Caco-2 (cell line): ENCODE measurements around the gene TNS3. TPM values are rescaled to one million over a fixed set of nuclear protein-coding genes. Genes with fewer than 3 reads are reported as not detected.

Experiments
- BruUV-seq: library from RNA; stranded (reverse); fragments of 400-500 nt; replicated peaks from 2 replicates; lab custom pipeline; 2021; lab: Mats Ljungman, UMichigan
- CTCF ChIA-PET: fragments of 300-600 bp; sonication (Branson Sonifier 250); formaldehyde crosslinking; loops from one replicate; lab custom pipeline; 2022; ENCODE audit warnings: antibody characterized with exemption; lab: Charles Lee
- POLR2A ChIA-PET: fragments of 300-600 bp; sonication (Branson Sonifier 250); formaldehyde crosslinking; loops from one replicate; lab custom pipeline; 2022; ENCODE audit warnings: antibody characterized with exemption; lab: Charles Lee
- DNase-seq, 2 experiments: peaks; one replicate each; pipeline versions ENCODE4 v3.0.0 to v3.0.0-alpha.2; 2020 to 2022
- H3K27me3 ChIP-seq: replicated peaks from 2 replicates; pipeline ENCODE4 v1.6.0; 2011; ENCODE audit warnings: low read length; ENCODE audit not compliant: control insufficient read depth, insufficient read depth
- H3K36me3 ChIP-seq: 2 replicates; pipeline ENCODE4 v1.5.1; 2011; ENCODE audit warnings: low read length; ENCODE audit not compliant: control insufficient read depth, insufficient read depth
- H3K4me1 ChIP-seq: fragments of 250-450 bp; sonication (Bioruptor Pico); 2 replicates; pipeline ENCODE4 v1.5.1; 2020; ENCODE audit warnings: mild to moderate bottlenecking
- H3K4me3 ChIP-seq: 2 replicates; pipeline ENCODE4 v1.5.1; 2011; ENCODE audit warnings: low read depth, mild to moderate bottlenecking, control low read depth, low read length
- H3K9me3 ChIP-seq: fragments of 250-450 bp; sonication (Bioruptor Pico); 2 replicates; pipeline ENCODE4 v1.5.1; 2020; ENCODE audit warnings: mild to moderate bottlenecking, moderate library complexity
- H3K27ac Mint-ChIP-seq: one replicate; pipeline ENCODE4 v1.8.0; 2022; ENCODE audit warnings: mixed read lengths; ENCODE audit not compliant: unreplicated experiment
- H3K27me3 Mint-ChIP-seq: one replicate; pipeline ENCODE4 v1.8.0; 2022; ENCODE audit warnings: mixed read lengths; ENCODE audit not compliant: insufficient read depth, unreplicated experiment
- H3K36me3 Mint-ChIP-seq: one replicate; pipeline ENCODE4 v1.8.0; 2022; ENCODE audit warnings: mild to moderate bottlenecking, mixed read lengths; ENCODE audit not compliant: insufficient read depth, unreplicated experiment
- H3K4me1 Mint-ChIP-seq: one replicate; pipeline ENCODE4 v1.8.0; 2022; ENCODE audit warnings: low read depth, mixed read lengths; ENCODE audit not compliant: unreplicated experiment
- H3K4me3 Mint-ChIP-seq: one replicate; pipeline ENCODE4 v1.8.0; 2022; ENCODE audit warnings: mild to moderate bottlenecking, moderate library complexity, mixed read lengths; ENCODE audit not compliant: unreplicated experiment
- H3K9me3 Mint-ChIP-seq: one replicate; pipeline ENCODE4 v1.8.0; 2022; ENCODE audit warnings: mixed read lengths; ENCODE audit not compliant: unreplicated experiment
- intact Hi-C: fragments of 100-400 bp; cut with micrococcal nuclease; formaldehyde crosslinking; loops from one replicate; pipeline ENCODE4 v1.10.0; 2022; ENCODE audit not compliant: unreplicated experiment
- total RNA-seq: library from RNA; stranded (reverse); gene quantifications from 2 replicates; pipeline ENCODE4 v1.2.3, GENCODE V29; 2022
- TF ChIP-seq, protein P1 (sequence below), 2 experiments: fragments of 200-600 bp in 1 of 2; IDR thresholded peaks; 1 replicate in 1 of 2; 2 replicates in 1 of 2; pipeline versions ENCODE4 v1.5.1 to v1.8.0; 2011 to 2022; ENCODE audit warnings: antibody characterized with exemption in 1 of 2, control low read depth in 1 of 2, inconsistent platforms in 1 of 2, low read depth in 1 of 2, low read length in 1 of 2, mild to moderate bottlenecking in 1 of 2, moderate library complexity in 1 of 2; ENCODE audit not compliant: insufficient read depth in 1 of 2, severe bottlenecking in 1 of 2, unreplicated experiment in 1 of 2

The TNS3 gene
- total RNA-seq, 1 experiment from 2014 or later: 263 TPM

DNA sequence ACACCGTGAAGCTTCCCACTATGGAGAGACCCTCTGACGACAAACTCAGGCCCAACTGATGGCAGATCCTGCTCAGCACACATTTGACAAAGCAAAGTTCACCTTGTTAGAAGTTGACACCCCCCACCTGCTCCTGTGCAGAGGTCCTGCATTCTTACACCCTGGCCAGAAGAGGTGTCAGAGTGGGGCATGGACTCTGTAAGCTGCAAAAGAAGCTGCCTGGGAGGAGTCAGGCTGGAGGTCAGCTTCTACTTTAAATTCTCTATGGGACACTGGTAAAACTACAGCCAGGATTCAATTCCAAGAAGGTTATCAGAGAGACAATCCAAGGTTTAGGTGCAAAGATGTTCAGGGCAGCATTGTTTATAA, 20.0 kb upstream of the TNS3 start:
- peaks cover 31% of the 10 kb centered on the region for H3K9me3 Mint-ChIP-seq
- H3K4me1 Mint-ChIP-seq: peaks cover 45% of the 10 kb centered on the region
- ChIA-PET POLR2A (interaction anchor here (0.5 to 0.6 kb wide), 2 partner anchors 21 to 217 kb away, joined by 4 to 6 read pairs; no protein-coding TSS in a partner anchor), CTCF (no interaction called here)
- no peaks in the 10 kb centered on the region for H3K27me3 ChIP-seq
- TF ChIP-seq, protein P1, sequence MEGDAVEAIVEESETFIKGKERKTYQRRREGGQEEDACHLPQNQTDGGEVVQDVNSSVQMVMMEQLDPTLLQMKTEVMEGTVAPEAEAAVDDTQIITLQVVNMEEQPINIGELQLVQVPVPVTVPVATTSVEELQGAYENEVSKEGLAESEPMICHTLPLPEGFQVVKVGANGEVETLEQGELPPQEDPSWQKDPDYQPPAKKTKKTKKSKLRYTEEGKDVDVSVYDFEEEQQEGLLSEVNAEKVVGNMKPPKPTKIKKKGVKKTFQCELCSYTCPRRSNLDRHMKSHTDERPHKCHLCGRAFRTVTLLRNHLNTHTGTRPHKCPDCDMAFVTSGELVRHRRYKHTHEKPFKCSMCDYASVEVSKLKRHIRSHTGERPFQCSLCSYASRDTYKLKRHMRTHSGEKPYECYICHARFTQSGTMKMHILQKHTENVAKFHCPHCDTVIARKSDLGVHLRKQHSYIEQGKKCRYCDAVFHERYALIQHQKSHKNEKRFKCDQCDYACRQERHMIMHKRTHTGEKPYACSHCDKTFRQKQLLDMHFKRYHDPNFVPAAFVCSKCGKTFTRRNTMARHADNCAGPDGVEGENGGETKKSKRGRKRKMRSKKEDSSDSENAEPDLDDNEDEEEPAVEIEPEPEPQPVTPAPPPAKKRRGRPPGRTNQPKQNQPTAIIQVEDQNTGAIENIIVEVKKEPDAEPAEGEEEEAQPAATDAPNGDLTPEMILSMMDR (IDR thresholded peaks at IDR 0.05; ENCODE audit: insufficient read depth in 1 of 2, low read depth in 1 of 2, low read length in 1 of 2, severe bottlenecking in 1 of 2, unreplicated experiment in 1 of 2): no peak
- H3K27me3 Mint-ChIP-seq: no peaks in the 10 kb centered on the region
- intact Hi-C loops: no loop called here
- H3K27ac Mint-ChIP-seq: peak overlapping the region; percentile 51
- peak overlapping the region; percentile 11 for H3K4me3 Mint-ChIP-seq
- BruUV-seq: no TSS peak
- no peak overlapping the region for H3K4me3 ChIP-seq
- peak in 1 of 2 experiments; percentile 69 for DNase-seq
- H3K4me1 ChIP-seq: peaks cover 67% of the 10 kb centered on the region
- no peaks in the 10 kb centered on the region for H3K36me3 ChIP-seq
- H3K36me3 Mint-ChIP-seq: peaks cover 44% of the 10 kb centered on the region
- H3K9me3 ChIP-seq: peaks cover 25% of the 10 kb centered on the region

DNA sequence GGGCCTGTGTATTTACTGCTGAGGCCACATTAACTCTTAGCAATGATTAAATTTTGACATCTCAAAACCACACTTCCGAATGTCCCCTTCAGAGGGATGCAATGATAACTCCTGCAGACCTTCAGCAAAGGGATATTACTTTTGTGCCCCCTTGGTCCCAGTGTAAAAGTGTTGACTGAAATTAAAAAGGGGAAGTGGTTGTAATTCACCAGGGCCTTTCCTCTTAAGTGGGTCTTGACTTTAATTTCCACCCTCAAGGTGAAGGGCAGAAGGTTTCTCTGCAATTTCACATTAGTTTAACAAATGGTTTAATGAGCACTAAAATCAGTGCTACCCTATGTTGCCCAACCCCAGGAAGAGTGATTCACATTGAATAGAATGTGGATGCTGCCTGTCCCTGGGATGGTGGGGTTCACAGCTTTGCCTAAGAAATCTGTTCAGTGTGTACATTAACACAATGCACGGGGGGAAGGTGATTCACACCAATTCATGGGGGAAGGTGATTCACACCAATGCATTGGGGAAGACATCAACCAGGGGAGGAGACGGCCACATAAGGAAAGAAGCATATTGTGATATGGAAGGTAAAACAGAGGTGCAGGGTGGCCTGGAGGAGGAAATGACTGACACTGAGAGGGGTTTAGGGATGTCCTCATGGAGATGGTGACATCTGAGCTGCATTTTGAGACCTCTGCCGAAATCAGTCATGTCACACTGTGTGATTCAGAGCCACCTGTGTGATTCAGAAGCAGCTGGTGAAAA, 19.4 kb upstream of the TNS3 start:
- no peak overlapping the region for H3K4me3 ChIP-seq
- ChIA-PET POLR2A (interaction anchor here (0.5 kb wide), 1 partner anchor 20 kb away, joined by 4 read pairs; no protein-coding TSS in a partner anchor), CTCF (no interaction called here)
- peaks cover 31% of the 10 kb centered on the region for H3K9me3 ChIP-seq
- peak overlapping the region; percentile 51 for H3K27ac Mint-ChIP-seq
- H3K9me3 Mint-ChIP-seq: peaks cover 32% of the 10 kb centered on the region
- no peak for DNase-seq
- H3K4me3 Mint-ChIP-seq: peak overlapping the region; percentile 11
- H3K36me3 ChIP-seq: peaks cover 2% of the 10 kb centered on the region
- peaks cover 61% of the 10 kb centered on the region for H3K4me1 ChIP-seq
- peaks cover 47% of the 10 kb centered on the region for H3K36me3 Mint-ChIP-seq
- H3K27me3 Mint-ChIP-seq: no peaks in the 10 kb centered on the region
- no peaks in the 10 kb centered on the region for H3K27me3 ChIP-seq
- peaks cover 45% of the 10 kb centered on the region for H3K4me1 Mint-ChIP-seq
- intact Hi-C loops: no loop called here
- BruUV-seq: no TSS peak
- TF ChIP-seq, protein P1 (IDR thresholded peaks at IDR 0.05; ENCODE audit: insufficient read depth in 1 of 2, low read depth in 1 of 2, low read length in 1 of 2, severe bottlenecking in 1 of 2, unreplicated experiment in 1 of 2): no peak

DNA sequence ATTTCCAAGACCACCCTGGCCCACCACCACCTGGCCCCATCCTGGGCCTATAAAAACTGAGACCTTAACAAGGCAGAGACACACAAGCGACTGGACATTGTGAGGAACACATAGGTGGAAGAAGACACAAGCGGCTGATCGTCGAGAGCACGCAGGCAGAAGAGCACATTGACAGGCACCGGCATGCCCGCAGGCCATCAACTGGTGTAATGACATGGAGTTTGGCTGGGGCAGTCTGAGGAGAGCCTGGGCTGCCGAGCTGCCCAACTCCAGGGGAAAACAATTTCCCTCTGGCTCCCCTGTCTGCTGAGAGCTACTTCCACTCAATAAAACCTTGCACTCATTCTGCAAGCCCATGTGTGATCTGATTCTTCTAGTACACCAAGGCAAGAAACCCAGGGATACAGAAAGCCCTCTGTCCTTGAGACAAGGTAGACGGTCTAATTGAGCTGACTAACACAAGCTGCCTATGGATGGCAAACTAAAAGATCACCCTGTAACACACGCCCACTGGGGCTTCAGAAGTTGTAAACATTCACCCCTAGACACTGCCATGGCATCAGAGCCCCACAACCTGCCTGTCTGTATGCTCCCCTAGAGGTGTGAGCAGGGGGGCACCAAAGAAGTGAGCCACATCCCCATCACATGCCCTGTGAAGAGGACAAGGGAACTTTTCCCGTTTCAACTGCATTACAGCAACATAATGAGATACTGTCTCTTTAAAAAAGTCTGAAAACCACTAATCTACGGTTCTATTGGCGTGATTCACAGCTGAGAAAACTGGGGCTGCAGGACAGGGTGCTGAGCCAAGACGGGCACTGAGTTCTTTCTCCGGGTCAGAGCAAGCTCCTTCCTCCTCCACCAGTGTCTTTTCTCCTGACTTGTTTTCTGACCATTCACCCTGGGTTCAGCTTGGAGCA, 18.5 kb upstream of the TNS3 start:
- Histone ChIP-seq H3K36me3 (peaks cover 2% of the 10 kb centered on the region), H3K27me3 (no peaks in the 10 kb centered on the region), H3K9me3 (peaks cover 39% of the 10 kb centered on the region), H3K4me1 (peaks cover 53% of the 10 kb centered on the region), H3K4me3 (no peak overlapping the region)
- intact Hi-C loops: no loop called here
- Mint-ChIP-seq H3K36me3 (peaks cover 46% of the 10 kb centered on the region), H3K9me3 (peaks cover 32% of the 10 kb centered on the region), H3K27ac (peak overlapping the region; percentile 51), H3K4me1 (peaks cover 37% of the 10 kb centered on the region), H3K27me3 (no peaks in the 10 kb centered on the region), H3K4me3 (no peak overlapping the region)
- TF ChIP-seq, protein P1 (IDR thresholded peaks at IDR 0.05; ENCODE audit: insufficient read depth in 1 of 2, low read depth in 1 of 2, low read length in 1 of 2, severe bottlenecking in 1 of 2, unreplicated experiment in 1 of 2): no peak
- no peak for DNase-seq
- CTCF ChIA-PET: no interaction called here
- BruUV-seq: no TSS peak
- POLR2A ChIA-PET: no interaction called here
